ENCODE data around the gene COL4A1. TPM values are rescaled to one million over a fixed set of nuclear protein-coding genes. Genes with fewer than 3 reads are reported as not detected.

COL4A1 gene
- polyA plus RNA-seq, 1 of the 3 experiments (the other 2 are of a cell fraction) = 30.3 TPM

GRCh38 chr13:110179857-110180147 is 127.2 kb downstream of the COL4A1 start:
- Histone ChIP-seq H3K36me3 (replicated peaks in 1 of 2; ENCODE audit: control insufficient read depth in 1 of 2, insufficient read depth in 2 of 2, low read length in 1 of 2) (peaks cover 36 to 44% of the 10 kb centered on the region in 2 experiments), H3K4me2 (no peak overlapping the region), H3K9me3 (no peaks in the 10 kb centered on the region), H3K9ac (no peak overlapping the region), H3K4me1 (ENCODE audit: control insufficient read depth in 1 of 2, insufficient read depth in 2 of 2, low read depth in 1 of 2, low read length in 1 of 2) (peaks cover 0 to 14% of the 10 kb centered on the region in 2 experiments; a peak in 1 of 4 replicates), H3K9me2 (no peaks in the 10 kb centered on the region), H3K79me2 (ENCODE audit: insufficient read depth) (no peaks in the 10 kb centered on the region), H3K27ac (ENCODE audit: low read depth in 2 of 2, low read length in 1 of 2) (no peak overlapping the region), H3K4me3 (ENCODE audit: low read depth in 2 of 2, low read length in 1 of 2) (no peak overlapping the region), H3F3A (replicated peaks; ENCODE audit: insufficient read depth) (peaks cover 3% of the 10 kb centered on the region), H2AFZ (ENCODE audit: low read depth) (no peak overlapping the region), H4K20me1 (ENCODE audit: insufficient read depth) (no peaks in the 10 kb centered on the region), H3K27me3 (ENCODE audit: insufficient read depth) (no peaks in the 10 kb centered on the region)
- TF ChIP-seq, protein P1, sequence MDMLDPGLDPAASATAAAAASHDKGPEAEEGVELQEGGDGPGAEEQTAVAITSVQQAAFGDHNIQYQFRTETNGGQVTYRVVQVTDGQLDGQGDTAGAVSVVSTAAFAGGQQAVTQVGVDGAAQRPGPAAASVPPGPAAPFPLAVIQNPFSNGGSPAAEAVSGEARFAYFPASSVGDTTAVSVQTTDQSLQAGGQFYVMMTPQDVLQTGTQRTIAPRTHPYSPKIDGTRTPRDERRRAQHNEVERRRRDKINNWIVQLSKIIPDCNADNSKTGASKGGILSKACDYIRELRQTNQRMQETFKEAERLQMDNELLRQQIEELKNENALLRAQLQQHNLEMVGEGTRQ (IDR thresholded peaks at IDR 0.05; ENCODE audit: borderline replicate concordance, low read depth, low read length) = no peak
- TF ChIP-seq RFX5 (IDR thresholded peaks at IDR 0.05; ENCODE audit: low read length) = no peak
- no peak for TF ChIP-seq EP300 (IDR thresholded peaks at IDR 0.05; ENCODE audit: borderline replicate concordance in 1 of 2, low read depth in 1 of 2, low read length in 1 of 2)
- TF ChIP-seq IRF3 (IDR thresholded peaks at IDR 0.05; ENCODE audit: low read depth, low read length) = no peak
- no peak for TF ChIP-seq JUND (IDR thresholded peaks at IDR 0.05)
- no peak for TF ChIP-seq TAF1 (IDR thresholded peaks at IDR 0.05; ENCODE audit: borderline replicate concordance, low read depth, low read length)
- no peak for TF ChIP-seq USF1 (IDR thresholded peaks at IDR 0.05; ENCODE audit: borderline replicate concordance, low read depth)
- TF ChIP-seq, protein P2, sequence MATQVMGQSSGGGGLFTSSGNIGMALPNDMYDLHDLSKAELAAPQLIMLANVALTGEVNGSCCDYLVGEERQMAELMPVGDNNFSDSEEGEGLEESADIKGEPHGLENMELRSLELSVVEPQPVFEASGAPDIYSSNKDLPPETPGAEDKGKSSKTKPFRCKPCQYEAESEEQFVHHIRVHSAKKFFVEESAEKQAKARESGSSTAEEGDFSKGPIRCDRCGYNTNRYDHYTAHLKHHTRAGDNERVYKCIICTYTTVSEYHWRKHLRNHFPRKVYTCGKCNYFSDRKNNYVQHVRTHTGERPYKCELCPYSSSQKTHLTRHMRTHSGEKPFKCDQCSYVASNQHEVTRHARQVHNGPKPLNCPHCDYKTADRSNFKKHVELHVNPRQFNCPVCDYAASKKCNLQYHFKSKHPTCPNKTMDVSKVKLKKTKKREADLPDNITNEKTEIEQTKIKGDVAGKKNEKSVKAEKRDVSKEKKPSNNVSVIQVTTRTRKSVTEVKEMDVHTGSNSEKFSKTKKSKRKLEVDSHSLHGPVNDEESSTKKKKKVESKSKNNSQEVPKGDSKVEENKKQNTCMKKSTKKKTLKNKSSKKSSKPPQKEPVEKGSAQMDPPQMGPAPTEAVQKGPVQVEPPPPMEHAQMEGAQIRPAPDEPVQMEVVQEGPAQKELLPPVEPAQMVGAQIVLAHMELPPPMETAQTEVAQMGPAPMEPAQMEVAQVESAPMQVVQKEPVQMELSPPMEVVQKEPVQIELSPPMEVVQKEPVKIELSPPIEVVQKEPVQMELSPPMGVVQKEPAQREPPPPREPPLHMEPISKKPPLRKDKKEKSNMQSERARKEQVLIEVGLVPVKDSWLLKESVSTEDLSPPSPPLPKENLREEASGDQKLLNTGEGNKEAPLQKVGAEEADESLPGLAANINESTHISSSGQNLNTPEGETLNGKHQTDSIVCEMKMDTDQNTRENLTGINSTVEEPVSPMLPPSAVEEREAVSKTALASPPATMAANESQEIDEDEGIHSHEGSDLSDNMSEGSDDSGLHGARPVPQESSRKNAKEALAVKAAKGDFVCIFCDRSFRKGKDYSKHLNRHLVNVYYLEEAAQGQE (IDR thresholded peaks at IDR 0.05; ENCODE audit: low read depth, low read length) = no peak
- no peak for TF ChIP-seq GABPA (IDR thresholded peaks at IDR 0.05; ENCODE audit: low read depth)
- TF ChIP-seq, protein P3, sequence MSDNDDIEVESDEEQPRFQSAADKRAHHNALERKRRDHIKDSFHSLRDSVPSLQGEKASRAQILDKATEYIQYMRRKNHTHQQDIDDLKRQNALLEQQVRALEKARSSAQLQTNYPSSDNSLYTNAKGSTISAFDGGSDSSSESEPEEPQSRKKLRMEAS (IDR thresholded peaks at IDR 0.05; ENCODE audit: low read depth) = no peak
- ChIA-PET POLR2A (no interaction called here), CTCF (no interaction called here)
- no peak for DNase-seq
- 100% methylated on average over 1 of the region's 1 CpG for WGBS (ENCODE audit: low lambda C conversion rate)
